ENCODE data around the gene RFX8. TPM values are rescaled to one million over a fixed set of nuclear protein-coding genes. Genes with fewer than 3 reads are reported as not detected.

The RFX8 gene
- total and polyA plus RNA-seq, 2 of the 8 experiments (the other 6 are each of a cell fraction or from before 2014, with no cell fraction given) = 0.60 to 0.97 TPM

DNA sequence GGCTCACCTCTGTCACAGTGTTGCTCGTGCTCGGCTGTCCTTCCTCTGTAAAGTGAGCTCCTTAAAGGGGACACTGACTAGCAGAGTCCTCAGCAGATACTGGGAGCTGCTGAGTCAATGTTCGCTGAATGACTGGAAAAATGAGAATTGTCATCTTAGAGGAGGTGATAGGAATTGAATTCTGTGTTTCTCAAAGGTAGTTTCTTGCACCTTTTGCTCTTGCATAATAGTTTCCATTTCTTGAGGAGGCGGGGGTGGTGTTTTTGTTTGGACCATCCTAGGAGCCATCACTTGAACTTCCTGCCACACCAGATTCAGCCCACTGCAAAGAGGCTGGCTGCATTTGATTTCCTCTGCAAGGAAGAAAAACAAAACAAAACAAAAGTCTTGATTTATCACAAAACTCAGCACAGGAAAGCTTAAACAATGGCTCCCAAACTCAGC lies 11.4 kb upstream of the RFX8 start:
- H3K4me3 ChIP-seq (ENCODE audit: extremely low read depth in 1 of 4, insufficient read depth in 2 of 4, low read depth in 3 of 4, low read length in 4 of 4) = no peak overlapping the region

More for the DNA sequence above, 11.4 kb upstream of the RFX8 start:
- H3K23ac ChIP-seq (ENCODE audit: insufficient read length) = no peak overlapping the region
- H3K79me1 ChIP-seq (ENCODE audit: low read depth, low read length) = no peaks in the 10 kb centered on the region
- DNase-seq (ENCODE audit: low read depth in 1 of 2, low spot score in 2 of 2) (no peak), FAIRE-seq (no peak)
- no peak overlapping the region for H3K9ac ChIP-seq (replicated peaks in 1 of 4; ENCODE audit: extremely low read depth in 1 of 4, low read depth in 3 of 4, low read length in 3 of 4)
- no peaks in the 10 kb centered on the region for H3K23me2 ChIP-seq (ENCODE audit: low read depth, low read length)
- H2BK20ac ChIP-seq (ENCODE audit: low read length) = no peak overlapping the region
- H2AK5ac ChIP-seq (ENCODE audit: low read depth, low read length) = no peak overlapping the region
- no peak overlapping the region for H3K4ac ChIP-seq (replicated peaks; ENCODE audit: insufficient read length, low read depth, low read length)
- ChIA-PET POLR2A (ENCODE audit: partially characterized antibody) (no interaction called here), CTCF (ENCODE audit: partially characterized antibody) (no interaction called here)
- no peak overlapping the region for H4K91ac ChIP-seq (replicated peaks; ENCODE audit: insufficient read length, low read length)
- no peak for TF ChIP-seq RBBP5 (IDR thresholded peaks at IDR 0.05; ENCODE audit: borderline replicate concordance, low read depth, low read length)
- no peak for TF ChIP-seq SIRT6 (IDR thresholded peaks at IDR 0.05; ENCODE audit: low read length)
- TF ChIP-seq GABPA (IDR thresholded peaks at IDR 0.05; ENCODE audit: borderline replicate concordance, insufficient read depth, low read length) = no peak
- no peak for TF ChIP-seq SIN3A (conservative IDR thresholded peaks at IDR 0.05 in 1 of 2, IDR thresholded peaks at IDR 0.05 in 1 of 2; ENCODE audit: low read depth in 1 of 2, low read length in 2 of 2)
- H3K27ac ChIP-seq (ENCODE audit: low read depth, low read length) = no peak overlapping the region
- no peaks in the 10 kb centered on the region for H4K20me1 ChIP-seq (replicated peaks in 1 of 2; ENCODE audit: control insufficient read depth in 1 of 2, insufficient read depth in 2 of 2, low read length in 2 of 2)
- H2BK15ac ChIP-seq (ENCODE audit: low read length) = 0 out of 2 replicates have a peak overlapping the region, but pooled peaks have one; percentile 97
- H3K4me1 ChIP-seq (replicated peaks in 1 of 4; ENCODE audit: control insufficient read depth in 3 of 4, insufficient read depth in 4 of 4, low read length in 3 of 4) = no peaks in the 10 kb centered on the region
- no peaks in the 10 kb centered on the region for H3K27me3 ChIP-seq (replicated peaks in 1 of 4; ENCODE audit: control insufficient read depth in 3 of 4, extremely low read depth in 1 of 4, insufficient read depth in 3 of 4, low read length in 3 of 4)
- WGBS, 2 experiments (ENCODE audit: extremely low coverage in 1 of 2, insufficient coverage in 1 of 2, insufficient read length in 1 of 2, insufficient replicate concordance in 2 of 2, low coverage in 1 of 2, low lambda C conversion rate in 2 of 2, missing lambda C conversion rate in 1 of 2) = 84% methylated on average over 4 of the region's 4 CpGs; no CpG with 5 or more reads in 1 of the 2 experiments
- no peaks in the 10 kb centered on the region for H3K36me3 ChIP-seq (ENCODE audit: control insufficient read depth in 2 of 4, insufficient read depth in 4 of 4, low read length in 3 of 4)
- H3K9me3 ChIP-seq (ENCODE audit: insufficient read depth in 2 of 2, low read depth in 1 of 2, low read length in 1 of 2) = no peaks in the 10 kb centered on the region
- no peak overlapping the region for H2BK5ac ChIP-seq (ENCODE audit: low read depth, low read length)
- H2AFZ ChIP-seq (ENCODE audit: low read length) = no peak overlapping the region
- H3K79me2 ChIP-seq (ENCODE audit: control insufficient read depth in 1 of 2, insufficient read depth in 2 of 2, low read length in 2 of 2) = no peaks in the 10 kb centered on the region
- no peak overlapping the region for H4K5ac ChIP-seq (ENCODE audit: insufficient read length, low read depth, low read length)
- no peak overlapping the region for H3K18ac ChIP-seq (ENCODE audit: extremely low read depth, low read length)
- H3K14ac ChIP-seq (ENCODE audit: insufficient read length) = no peak overlapping the region
- no peak overlapping the region for H3K4me2 ChIP-seq (ENCODE audit: insufficient read depth in 1 of 2, low read depth in 2 of 2, low read length in 2 of 2)
- no peak overlapping the region for H3K56ac ChIP-seq (replicated peaks; ENCODE audit: insufficient read length, low read depth, low read length)
- H2BK12ac ChIP-seq (ENCODE audit: low read depth, low read length) = 0 out of 2 replicates have a peak overlapping the region, but pooled peaks have one; percentile 50
- H4K8ac ChIP-seq (ENCODE audit: extremely low read depth, insufficient read depth, low read length) = no peak overlapping the region
- no peak overlapping the region for H2BK120ac ChIP-seq (replicated peaks; ENCODE audit: low read depth, low read length)

Measured in H1 (cell line).